Lung (tissue), 12 donors: ENCODE results near the gene MRPL42. TPM values are rescaled to one million over a fixed set of nuclear protein-coding genes. Genes with fewer than 3 reads are reported as not detected.
"Not testable (repeated sequence)": the region's sequence is repeated elsewhere in the genome, so short reads cannot be mapped to it uniquely, and the experiment has no call there.

ENCODE experiments used
- ATAC-seq: fragments of 200-7000 bp; cut with Tn5 transposase; one replicate; pipeline ENCODE4 v1.9.1; 2020; ENCODE audit warnings: moderate number of reproducible peaks; ENCODE audit not compliant: insufficient read depth, low FRiP score
- DNase-seq, 3 donors: peaks; one replicate each; pipeline ENCODE4 v3.0.0-alpha.2; 2013 to 2017
- H3K27ac ChIP-seq, 2 donors: one replicate each; pipeline ENCODE4 v1.5.1; 2013; ENCODE audit warnings: mild to moderate bottlenecking in 2 of 2, moderate library complexity in 2 of 2, control low read depth in 1 of 2, inconsistent platforms in 1 of 2, low read depth in 1 of 2, low read length in 1 of 2
- H3K27me3 ChIP-seq, 3 donors: one replicate each; pipeline ENCODE4 v1.5.1; 2013; ENCODE audit warnings: low read length in 2 of 3; ENCODE audit not compliant: control insufficient read depth in 3 of 3, insufficient read depth in 3 of 3
- H3K36me3 ChIP-seq, 4 donors: one replicate each; pipeline ENCODE4 v1.5.1; 2013; ENCODE audit warnings: low read length in 4 of 4, mild to moderate bottlenecking in 1 of 4, moderate library complexity in 1 of 4; ENCODE audit not compliant: control insufficient read depth in 4 of 4, insufficient read depth in 4 of 4
- H3K4me1 ChIP-seq, 5 donors: one replicate each; pipeline ENCODE4 v1.5.1; 2013; ENCODE audit warnings: low read length in 5 of 5, mild to moderate bottlenecking in 2 of 5, moderate library complexity in 1 of 5; ENCODE audit not compliant: control insufficient read depth in 5 of 5, insufficient read depth in 5 of 5
- H3K4me3 ChIP-seq: one replicate; pipeline ENCODE4 v1.5.1; 2013; ENCODE audit warnings: mild to moderate bottlenecking, control low read depth, moderate library complexity
- H3K9ac ChIP-seq, 2 donors: one replicate each; pipeline ENCODE4 v1.5.1; 2013; ENCODE audit warnings: low read length in 2 of 2, control low read depth in 1 of 2; ENCODE audit not compliant: insufficient read depth in 1 of 2
- H3K9me3 ChIP-seq, 4 donors: one replicate each; pipeline ENCODE4 v1.5.1; 2013; ENCODE audit warnings: low read length in 3 of 4, mild to moderate bottlenecking in 1 of 4, moderate library complexity in 1 of 4; ENCODE audit not compliant: control insufficient read depth in 4 of 4, insufficient read depth in 3 of 4
- CTCF ChIP-seq: IDR thresholded peaks from 2 replicates; pipeline ENCODE4 v1.5.1; 2012; ENCODE audit warnings: mild to moderate bottlenecking; ENCODE audit errors: control extremely low read depth, extremely low read depth
- WGBS, 2 donors: extraction: QIAGEN DNeasy Blood & Tissue Kit; methylation state at CpG; one replicate each; pipeline ENCODE4 v1.1.7; 2013; 5-methylcytosine and 5-hydroxymethylcytosine counted together
- polyA plus RNA-seq, 2 donors: library from polyadenylated mRNA; stranded (reverse); fragments of 200-250 nt; gene quantifications; one replicate each; pipeline ENCODE4 v1.2.1, GENCODE V29; 2013
- total RNA-seq, 2 donors: library from RNA; depleted of rRNA in 1 of 2; stranded (reverse); fragments of >200 nt in 1 of 2; gene quantifications; one replicate each; pipeline ENCODE4 v1.2.1, GENCODE V29; 2014 to 2021
- donor health status: control.
- donor health status: control.
- donor health status: Bipolar disorder and iron deficiency.
- donor health status: healthy.
- donor health status: DM: yes; HTN: yes; CAD: no.

The MRPL42 gene
- total and polyA plus RNA-seq, 4 donors, result 27.5 to 65.7 (median 43.6) TPM

DNA sequence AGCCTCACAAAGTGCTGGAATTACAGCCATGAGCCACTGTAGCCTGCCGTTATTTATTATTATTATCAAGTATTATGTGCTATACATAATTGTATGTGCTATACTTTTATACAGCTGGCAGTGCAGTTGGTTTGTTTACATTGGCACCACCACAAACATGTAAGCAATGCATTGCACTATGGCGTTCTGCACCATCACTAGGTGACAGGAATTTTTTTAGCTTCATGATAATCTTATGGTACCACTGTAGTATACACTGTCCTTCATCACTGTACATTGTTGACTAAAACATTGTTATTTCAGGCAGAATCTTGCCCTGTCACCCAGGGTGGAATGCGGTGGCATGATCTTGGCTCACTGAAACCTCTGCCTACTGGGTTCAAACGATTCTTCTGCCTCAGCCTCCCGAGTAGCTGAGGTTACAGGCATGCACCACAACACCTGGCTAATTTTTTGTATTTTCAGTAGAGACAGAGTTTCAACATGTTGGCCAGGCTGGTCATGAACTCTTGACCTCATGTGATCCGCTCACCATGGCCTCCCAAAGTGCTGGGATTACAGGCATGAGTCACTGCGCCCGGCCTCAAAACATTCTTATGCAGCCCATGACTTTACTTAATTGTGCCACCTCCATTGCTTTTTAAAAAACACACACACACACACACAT is 17.1 kb downstream of the MRPL42 start:
- no peak overlapping the region for H3K4me3 ChIP-seq
- no peak overlapping the region for H3K27ac ChIP-seq
- WGBS, 2 donors, result 73 to 83% methylated on average over 8 of the region's 8 CpGs
- H3K9ac ChIP-seq, result no peak overlapping the region
- H3K4me1 ChIP-seq, result no peaks in the 10 kb centered on the region
- no peak for DNase-seq
- ATAC-seq, result no peak
- peaks cover 22 to 52% (median 29%) of the 10 kb centered on the region in 4 donors for H3K36me3 ChIP-seq
- no peak for TF ChIP-seq CTCF
- no peaks in the 10 kb centered on the region for H3K9me3 ChIP-seq
- no peaks in the 10 kb centered on the region for H3K27me3 ChIP-seq

DNA sequence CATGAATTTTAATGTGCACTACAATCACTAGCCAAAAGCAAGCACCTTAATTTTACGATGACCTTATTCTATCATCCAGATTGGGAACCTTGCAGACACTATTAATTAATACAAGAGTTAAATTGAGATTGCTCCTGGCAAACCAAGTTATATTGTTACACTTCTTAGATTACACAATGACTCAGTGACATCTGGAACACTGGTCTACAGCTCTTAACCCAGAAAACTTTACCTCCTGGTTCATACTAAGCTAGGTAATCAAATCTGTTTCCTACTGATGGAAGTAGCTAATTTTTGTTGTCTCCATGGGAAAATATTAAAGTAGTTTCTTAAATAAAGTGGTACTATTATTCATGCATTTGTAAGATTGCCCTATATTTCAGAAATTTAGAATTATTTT is 25.5 kb downstream of the MRPL42 start:
- not testable (repeated sequence) for ATAC-seq
- WGBS, 2 donors, result no CpG with 5 or more reads among the region's 1 CpG

GRCh38 chr12:93494096-93494495 is 26.8 kb downstream of the MRPL42 start:
- peaks cover 5 to 17% (median 14%) of the 10 kb centered on the region in 4 donors for H3K36me3 ChIP-seq
- DNase-seq (no peak), ATAC-seq (no peak)
- H3K27ac ChIP-seq, result no peak overlapping the region
- H3K4me1 ChIP-seq, result no peaks in the 10 kb centered on the region
- H3K27me3 ChIP-seq, result no peaks in the 10 kb centered on the region
- 62 to 87% methylated on average over 3 of the region's 3 CpGs for WGBS, 2 donors
- H3K9me3 ChIP-seq, result no peaks in the 10 kb centered on the region
- TF ChIP-seq CTCF, result no peak
- no peak overlapping the region for H3K4me3 ChIP-seq
- H3K9ac ChIP-seq, result no peak overlapping the region

More for the DNA sequence above, 25.5 kb downstream of the MRPL42 start:
- H3K27ac ChIP-seq, H3K9me3 ChIP-seq, H3K27me3 ChIP-seq, H3K9ac ChIP-seq, H3K4me1 ChIP-seq, DNase-seq, H3K4me3 ChIP-seq: not testable (repeated sequence)
- H3K36me3 ChIP-seq, result peaks cover 8 to 28% (median 14%) of the 10 kb centered on the region in 4 donors

DNA sequence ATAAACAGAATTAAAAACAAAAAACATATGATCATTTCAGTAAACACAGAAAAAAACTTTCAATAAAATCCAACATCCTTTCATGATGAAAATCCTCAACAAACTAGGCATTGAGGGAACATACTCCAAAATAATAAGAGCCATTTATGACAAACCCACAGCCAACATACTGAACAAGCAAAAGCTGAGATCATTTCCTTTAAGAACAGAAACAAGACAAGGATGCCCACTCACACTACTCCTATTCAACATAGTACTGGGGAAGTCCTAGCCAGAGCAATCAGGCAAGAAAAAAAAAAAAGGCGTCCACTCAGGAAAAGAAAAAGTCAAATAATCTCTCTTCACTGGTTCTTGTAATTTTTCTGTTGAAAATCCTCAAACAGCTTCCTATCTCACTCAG is 30.1 kb downstream of the MRPL42 start:
- Histone ChIP-seq H3K36me3 (peaks cover 4 to 8% (median 5%) of the 10 kb centered on the region in 4 donors), H3K4me3 (no peak overlapping the region), H3K4me1 (no peaks in the 10 kb centered on the region), H3K9me3 (no peaks in the 10 kb centered on the region), H3K27me3 (no peaks in the 10 kb centered on the region), H3K27ac (no peak overlapping the region), H3K9ac (no peak overlapping the region)
- DNase-seq, result no peak
- ATAC-seq, result no peak
- WGBS, 2 donors, result 91 to 100% methylated on average over 1 of the region's 1 CpG
- TF ChIP-seq CTCF, result no peak

DNA sequence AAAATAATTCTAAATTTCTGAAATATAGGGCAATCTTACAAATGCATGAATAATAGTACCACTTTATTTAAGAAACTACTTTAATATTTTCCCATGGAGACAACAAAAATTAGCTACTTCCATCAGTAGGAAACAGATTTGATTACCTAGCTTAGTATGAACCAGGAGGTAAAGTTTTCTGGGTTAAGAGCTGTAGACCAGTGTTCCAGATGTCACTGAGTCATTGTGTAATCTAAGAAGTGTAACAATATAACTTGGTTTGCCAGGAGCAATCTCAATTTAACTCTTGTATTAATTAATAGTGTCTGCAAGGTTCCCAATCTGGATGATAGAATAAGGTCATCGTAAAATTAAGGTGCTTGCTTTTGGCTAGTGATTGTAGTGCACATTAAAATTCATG is 31.5 kb downstream of the MRPL42 start:
- not testable (repeated sequence) for ATAC-seq, H3K4me3 ChIP-seq, H3K27ac ChIP-seq, H3K9me3 ChIP-seq, H3K9ac ChIP-seq, H3K4me1 ChIP-seq, H3K36me3 ChIP-seq, H3K27me3 ChIP-seq, DNase-seq
- WGBS, 2 donors, result no CpG with 5 or more reads among the region's 1 CpG
